Neural cell (in vitro differentiated cells): ENCODE measurements around the gene RAB3A. TPM values are rescaled to one million over a fixed set of nuclear protein-coding genes. Genes with fewer than 3 reads are reported as not detected.
"Not testable (repeated sequence)": the region's sequence is repeated elsewhere in the genome, so short reads cannot be mapped to it uniquely, and the experiment has no call there.

Experiments used
- H2AFZ ChIP-seq: fragments of 200-600, 300-800 bp; sonication (generic), shearing (Covaris generic); 2 replicates; pipeline ENCODE4 v1.6.0; 2014; ENCODE audit warnings: low read depth, mild to moderate bottlenecking, antibody characterized with exemption, low read length, moderate library complexity
- H3F3A ChIP-seq: fragments of 200-600 bp; shearing (Covaris generic); 2 replicates; pipeline ENCODE4 v1.6.1; 2016; ENCODE audit warnings: mild to moderate bottlenecking, moderate library complexity, mixed read lengths, antibody characterized with exemption, low read length; ENCODE audit not compliant: insufficient read depth, poor library complexity, severe bottlenecking
- H3K27ac ChIP-seq: fragments of 200-600, 300-800 bp; sonication (generic), shearing (Covaris generic); 2 replicates; pipeline ENCODE4 v1.5.1; 2014; ENCODE audit warnings: mild to moderate bottlenecking, low read length, moderate library complexity
- H3K27me3 ChIP-seq: fragments of 300-800, 200-600 bp; sonication (generic), shearing (Covaris generic); 2 replicates; pipeline ENCODE4 v1.6.0; 2014; ENCODE audit warnings: mild to moderate bottlenecking, low read depth, low read length, moderate library complexity; ENCODE audit not compliant: insufficient read depth
- H3K36me3 ChIP-seq: fragments of 300-800, 200-600 bp; sonication (generic), shearing (Covaris generic); 2 replicates; pipeline ENCODE4 v1.5.1; 2014; ENCODE audit warnings: mild to moderate bottlenecking, antibody characterized with exemption, low read length, moderate library complexity; ENCODE audit not compliant: insufficient read depth
- H3K4me2 ChIP-seq: fragments of 300-800, 200-600 bp; sonication (generic), shearing (Covaris generic); 2 replicates; pipeline ENCODE4 v1.6.0; 2014; ENCODE audit warnings: mild to moderate bottlenecking, low read length
- H3K4me3 ChIP-seq: fragments of 300-800, 200-600 bp; sonication (generic), shearing (Covaris generic); 2 replicates; pipeline ENCODE4 v1.5.1; 2014; ENCODE audit warnings: mild to moderate bottlenecking, low read length, moderate library complexity
- H3K79me2 ChIP-seq: fragments of 200-600 bp; shearing (Covaris generic); replicated peaks from 2 replicates; pipeline ENCODE4 v1.6.0; 2014; ENCODE audit warnings: mild to moderate bottlenecking, low read length, moderate library complexity; ENCODE audit not compliant: insufficient read depth
- H3K9ac ChIP-seq: fragments of 300-800, 200-600 bp; sonication (generic), shearing (Covaris generic); 2 replicates; pipeline ENCODE4 v1.6.1; 2016; ENCODE audit warnings: mild to moderate bottlenecking, low read length, mixed read lengths
- H3K9me2 ChIP-seq: fragments of 200-600 bp; shearing (Covaris generic); 2 replicates; pipeline ENCODE4 v1.6.1; 2016; ENCODE audit warnings: mild to moderate bottlenecking, low read length, mixed read lengths; ENCODE audit not compliant: insufficient read depth
- H3K9me3 ChIP-seq: fragments of 200-600, 300-800 bp; sonication (generic), shearing (Covaris generic); 2 replicates; pipeline ENCODE4 v1.6.1; 2016; ENCODE audit warnings: mild to moderate bottlenecking, mixed run types, low read length, moderate library complexity, mixed read lengths
- H4K20me1 ChIP-seq: fragments of 200-600 bp; shearing (Covaris generic); 2 replicates; pipeline ENCODE4 v1.6.1; 2016; ENCODE audit warnings: mild to moderate bottlenecking, mixed run types; ENCODE audit not compliant: insufficient read depth
- EP300 ChIP-seq: fragments of 450-650 bp; conservative IDR thresholded peaks from 2 replicates; pipeline ENCODE4 v1.6.1; 2014; ENCODE audit warnings: antibody characterized with exemption, mild to moderate bottlenecking, moderate library complexity; ENCODE audit not compliant: poor library complexity, severe bottlenecking
- EZH2 ChIP-seq: fragments of 200-600, 300-800 bp; shearing (Covaris generic), sonication (generic); IDR thresholded peaks from 2 replicates; pipeline ENCODE4 v1.6.1; 2014; ENCODE audit warnings: antibody characterized with exemption, low read length, borderline replicate concordance, mild to moderate bottlenecking; ENCODE audit not compliant: insufficient read depth, poor library complexity, severe bottlenecking
- MXI1 ChIP-seq: fragments of 450-650 bp; conservative IDR thresholded peaks from 2 replicates; pipeline ENCODE4 v1.6.1; 2014; ENCODE audit warnings: antibody characterized with exemption, mild to moderate bottlenecking; ENCODE audit not compliant: poor library complexity, severe bottlenecking
- POLR2AphosphoS5 ChIP-seq: IDR thresholded peaks from 2 replicates; pipeline ENCODE4 v1.6.1; 2012
- RAD21 ChIP-seq: fragments of 450-650 bp; conservative IDR thresholded peaks from 2 replicates; pipeline ENCODE4 v1.6.1; 2014; ENCODE audit warnings: antibody characterized with exemption, mild to moderate bottlenecking, moderate library complexity
- SMC3 ChIP-seq: fragments of 450-650 bp; conservative IDR thresholded peaks from 2 replicates; pipeline ENCODE4 v1.6.1; 2014; ENCODE audit warnings: antibody characterized with exemption, mild to moderate bottlenecking, moderate library complexity; ENCODE audit not compliant: poor library complexity
- TAF1 ChIP-seq: IDR thresholded peaks from 2 replicates; pipeline ENCODE4 v1.6.1; 2012; ENCODE audit warnings: low read depth
- polyA plus RNA-seq: library from polyadenylated mRNA; depleted of rRNA; stranded (reverse); fragments of >200 nt; gene quantifications from 2 replicates; pipeline ENCODE4 v1.2.3, GENCODE V29; 2014
- TF ChIP-seq, protein P1 (sequence below): fragments of 450-650 bp; IDR thresholded peaks from 2 replicates; pipeline ENCODE4 v1.5.1; 2014; ENCODE audit warnings: antibody characterized with exemption, mild to moderate bottlenecking, moderate library complexity; ENCODE audit not compliant: poor library complexity, severe bottlenecking
- TF ChIP-seq, protein P2 (sequence below): IDR thresholded peaks from 2 replicates; pipeline ENCODE4 v1.6.1; 2012; ENCODE audit warnings: borderline replicate concordance

RAB3A gene
- polyA plus RNA-seq, 1 donor from 2014 or later: 32.3 TPM

DNA sequence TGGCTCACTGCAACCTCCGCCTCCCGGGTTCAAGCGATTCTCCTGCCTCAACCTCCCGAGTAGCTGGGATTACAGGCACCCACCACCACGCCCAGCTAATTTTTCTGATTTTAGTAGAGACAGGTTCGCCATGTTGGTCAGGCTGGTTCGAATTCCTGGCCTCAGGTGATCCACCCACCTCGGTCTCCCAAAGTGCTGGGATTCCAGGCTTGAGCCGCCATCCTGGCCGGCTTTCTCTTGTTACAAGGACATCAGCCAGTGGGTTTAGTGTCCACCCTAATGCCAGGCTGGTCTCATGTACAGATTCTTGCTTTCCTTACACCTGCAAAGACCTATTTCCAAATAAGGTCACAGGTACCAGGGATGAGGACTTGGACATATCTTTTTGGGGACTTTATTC, 44.0 kb downstream of the RAB3A start:
- no peak overlapping the region for H3K27ac ChIP-seq
- H3K27me3 ChIP-seq: no peaks in the 10 kb centered on the region
- H3K79me2 ChIP-seq: peaks cover 5% of the 10 kb centered on the region
- H3K4me2 ChIP-seq: no peak overlapping the region
- H4K20me1 ChIP-seq: no peaks in the 10 kb centered on the region
- TF ChIP-seq EP300: no peak
- TF ChIP-seq MXI1: no peak
- no peak for TF ChIP-seq RAD21
- H3K9me3 ChIP-seq: no peaks in the 10 kb centered on the region
- no peaks in the 10 kb centered on the region for H3K36me3 ChIP-seq
- H3K4me3 ChIP-seq: no peak overlapping the region
- H3K9ac ChIP-seq: no peak overlapping the region
- H3F3A ChIP-seq: no peaks in the 10 kb centered on the region
- H2AFZ ChIP-seq: no peak overlapping the region
- no peaks in the 10 kb centered on the region for H3K9me2 ChIP-seq

DNA sequence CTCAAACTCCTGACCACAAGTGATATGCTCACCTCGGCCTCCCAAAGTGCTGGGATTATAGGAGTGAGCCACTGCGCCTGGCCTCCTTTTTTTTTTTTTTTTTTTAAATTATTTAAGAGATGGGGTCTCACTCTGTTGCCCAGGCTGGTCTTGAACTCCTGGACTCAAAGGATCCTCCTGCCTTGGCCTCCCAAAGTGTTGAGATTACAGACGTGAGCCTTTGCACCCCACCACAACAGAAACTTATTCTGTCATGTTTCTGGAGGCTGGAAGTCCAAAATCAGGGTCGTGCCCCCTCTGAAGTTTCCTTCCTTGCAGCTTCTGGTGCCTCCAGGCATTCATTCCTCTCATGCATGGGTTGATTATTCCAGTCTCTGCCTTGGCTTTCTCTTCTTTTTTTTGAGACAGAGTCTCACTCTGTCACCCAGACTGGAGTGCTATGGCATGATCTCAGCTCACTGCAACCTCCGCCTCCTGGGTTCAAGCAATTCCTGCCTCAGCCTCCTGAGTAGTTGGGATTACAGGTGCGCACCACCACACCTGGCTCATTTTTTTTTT, 44.7 kb downstream of the RAB3A start:
- not testable (repeated sequence) for H3K9me2 ChIP-seq, H4K20me1 ChIP-seq, H2AFZ ChIP-seq, H3K4me2 ChIP-seq, H3K27ac ChIP-seq, H3K9me3 ChIP-seq, H3F3A ChIP-seq, H3K79me2 ChIP-seq, H3K9ac ChIP-seq, H3K27me3 ChIP-seq, H3K36me3 ChIP-seq, H3K4me3 ChIP-seq

DNA sequence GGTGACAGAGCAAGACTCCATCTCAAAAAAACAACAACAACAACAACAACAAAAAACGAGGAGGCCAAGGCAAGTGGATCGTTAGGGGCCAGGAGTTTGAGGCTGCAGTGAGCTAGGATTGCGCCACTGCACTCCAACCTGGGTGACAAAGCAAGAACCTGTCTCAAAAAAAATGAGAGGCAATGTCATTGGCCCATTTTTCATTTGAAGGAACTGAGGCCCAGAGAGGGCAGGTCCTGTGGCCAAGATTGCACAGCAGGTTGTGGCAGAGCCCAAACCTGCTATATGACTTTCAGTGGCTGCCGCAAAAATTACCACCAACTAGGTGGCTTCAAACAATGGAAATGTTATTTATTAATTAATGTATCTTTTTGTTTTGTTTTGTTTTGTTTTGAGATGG, 45.4 kb downstream of the RAB3A start:
- Histone ChIP-seq H4K20me1 (no peaks in the 10 kb centered on the region), H3K9me3 (no peaks in the 10 kb centered on the region), H3K27ac (no peak overlapping the region), H3K4me2 (no peak overlapping the region), H3F3A (no peaks in the 10 kb centered on the region), H2AFZ (no peak overlapping the region), H3K9me2 (no peaks in the 10 kb centered on the region), H3K9ac (no peak overlapping the region), H3K79me2 (peaks cover 5% of the 10 kb centered on the region), H3K4me3 (no peak overlapping the region), H3K36me3 (no peaks in the 10 kb centered on the region), H3K27me3 (no peaks in the 10 kb centered on the region)
- no peak for TF ChIP-seq POLR2AphosphoS5
- TF ChIP-seq SMC3: no peak
- TF ChIP-seq RAD21: no peak
- TF ChIP-seq TAF1: no peak
- TF ChIP-seq EP300: no peak
- no peak for TF ChIP-seq MXI1
- TF ChIP-seq EZH2: no peak
- TF ChIP-seq, protein P1, sequence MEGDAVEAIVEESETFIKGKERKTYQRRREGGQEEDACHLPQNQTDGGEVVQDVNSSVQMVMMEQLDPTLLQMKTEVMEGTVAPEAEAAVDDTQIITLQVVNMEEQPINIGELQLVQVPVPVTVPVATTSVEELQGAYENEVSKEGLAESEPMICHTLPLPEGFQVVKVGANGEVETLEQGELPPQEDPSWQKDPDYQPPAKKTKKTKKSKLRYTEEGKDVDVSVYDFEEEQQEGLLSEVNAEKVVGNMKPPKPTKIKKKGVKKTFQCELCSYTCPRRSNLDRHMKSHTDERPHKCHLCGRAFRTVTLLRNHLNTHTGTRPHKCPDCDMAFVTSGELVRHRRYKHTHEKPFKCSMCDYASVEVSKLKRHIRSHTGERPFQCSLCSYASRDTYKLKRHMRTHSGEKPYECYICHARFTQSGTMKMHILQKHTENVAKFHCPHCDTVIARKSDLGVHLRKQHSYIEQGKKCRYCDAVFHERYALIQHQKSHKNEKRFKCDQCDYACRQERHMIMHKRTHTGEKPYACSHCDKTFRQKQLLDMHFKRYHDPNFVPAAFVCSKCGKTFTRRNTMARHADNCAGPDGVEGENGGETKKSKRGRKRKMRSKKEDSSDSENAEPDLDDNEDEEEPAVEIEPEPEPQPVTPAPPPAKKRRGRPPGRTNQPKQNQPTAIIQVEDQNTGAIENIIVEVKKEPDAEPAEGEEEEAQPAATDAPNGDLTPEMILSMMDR: no peak
- TF ChIP-seq, protein P2, sequence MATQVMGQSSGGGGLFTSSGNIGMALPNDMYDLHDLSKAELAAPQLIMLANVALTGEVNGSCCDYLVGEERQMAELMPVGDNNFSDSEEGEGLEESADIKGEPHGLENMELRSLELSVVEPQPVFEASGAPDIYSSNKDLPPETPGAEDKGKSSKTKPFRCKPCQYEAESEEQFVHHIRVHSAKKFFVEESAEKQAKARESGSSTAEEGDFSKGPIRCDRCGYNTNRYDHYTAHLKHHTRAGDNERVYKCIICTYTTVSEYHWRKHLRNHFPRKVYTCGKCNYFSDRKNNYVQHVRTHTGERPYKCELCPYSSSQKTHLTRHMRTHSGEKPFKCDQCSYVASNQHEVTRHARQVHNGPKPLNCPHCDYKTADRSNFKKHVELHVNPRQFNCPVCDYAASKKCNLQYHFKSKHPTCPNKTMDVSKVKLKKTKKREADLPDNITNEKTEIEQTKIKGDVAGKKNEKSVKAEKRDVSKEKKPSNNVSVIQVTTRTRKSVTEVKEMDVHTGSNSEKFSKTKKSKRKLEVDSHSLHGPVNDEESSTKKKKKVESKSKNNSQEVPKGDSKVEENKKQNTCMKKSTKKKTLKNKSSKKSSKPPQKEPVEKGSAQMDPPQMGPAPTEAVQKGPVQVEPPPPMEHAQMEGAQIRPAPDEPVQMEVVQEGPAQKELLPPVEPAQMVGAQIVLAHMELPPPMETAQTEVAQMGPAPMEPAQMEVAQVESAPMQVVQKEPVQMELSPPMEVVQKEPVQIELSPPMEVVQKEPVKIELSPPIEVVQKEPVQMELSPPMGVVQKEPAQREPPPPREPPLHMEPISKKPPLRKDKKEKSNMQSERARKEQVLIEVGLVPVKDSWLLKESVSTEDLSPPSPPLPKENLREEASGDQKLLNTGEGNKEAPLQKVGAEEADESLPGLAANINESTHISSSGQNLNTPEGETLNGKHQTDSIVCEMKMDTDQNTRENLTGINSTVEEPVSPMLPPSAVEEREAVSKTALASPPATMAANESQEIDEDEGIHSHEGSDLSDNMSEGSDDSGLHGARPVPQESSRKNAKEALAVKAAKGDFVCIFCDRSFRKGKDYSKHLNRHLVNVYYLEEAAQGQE: no peak
